Suprapubic skin (tissue), 4 donors: ENCODE measurements around the gene DUS2. TPM values are rescaled to one million over a fixed set of nuclear protein-coding genes. Genes with fewer than 3 reads are reported as not detected.

Source experiments
- DNase-seq, 2 donors: peaks; one replicate each; pipeline ENCODE4 v3.0.0-alpha.2; 2019; ENCODE audit warnings: low spot score in 2 of 2
- H3K27ac ChIP-seq: fragments of 200-600 bp; sonication (generic); one replicate; pipeline ENCODE4 v1.5.1; 2019
- H3K27me3 ChIP-seq: fragments of 200-600 bp; sonication (generic); one replicate; pipeline ENCODE4 v1.5.1; 2019
- H3K36me3 ChIP-seq: fragments of 200-600 bp; sonication (generic); one replicate; pipeline ENCODE4 v1.5.1; 2019
- H3K4me1 ChIP-seq: fragments of 200-600 bp; sonication (generic); one replicate; pipeline ENCODE4 v1.5.1; 2019
- H3K4me3 ChIP-seq: fragments of 200-600 bp; sonication (generic); one replicate; pipeline ENCODE4 v1.5.1; 2019; ENCODE audit warnings: mild to moderate bottlenecking
- H3K9me3 ChIP-seq: fragments of 200-600 bp; sonication (generic); one replicate; pipeline ENCODE4 v1.5.1; 2019
- CTCF ChIP-seq, 2 donors: fragments of 200-600 bp in 1 of 2; fragments of 450-650 bp in 1 of 2; sonication (generic) in 1 of 2; IDR thresholded peaks; one replicate each; pipeline ENCODE4 v1.5.1; 2016 to 2019; ENCODE audit warnings: antibody characterized with exemption in 2 of 2, mild to moderate bottlenecking in 1 of 2, moderate library complexity in 1 of 2
- EP300 ChIP-seq: sonication (generic); formaldehyde crosslinking; IDR thresholded peaks from one replicate; pipeline ENCODE4 v1.6.1; 2017; ENCODE audit warnings: antibody characterized with exemption
- POLR2A ChIP-seq, 2 donors: fragments of 450-650 bp; IDR thresholded peaks; one replicate each; pipeline ENCODE4 v1.6.1; 2017; ENCODE audit warnings: antibody characterized with exemption in 2 of 2, mild to moderate bottlenecking in 2 of 2, moderate library complexity in 2 of 2
- POLR2AphosphoS5 ChIP-seq, 3 donors: sonication (generic); formaldehyde crosslinking; IDR thresholded peaks; one replicate each; pipeline ENCODE4 v1.6.1; 2017; ENCODE audit warnings: antibody characterized with exemption in 3 of 3
- WGBS: methylation state at CpG from one replicate; pipeline ENCODE4 v1.1.5; 2018; 5-methylcytosine and 5-hydroxymethylcytosine counted together
- total RNA-seq, 4 donors: library from RNA; depleted of rRNA; stranded (reverse); fragments of >200 nt; gene quantifications; one replicate each; pipeline ENCODE4 v1.1.0, GENCODE V29; 2016

The DUS2 gene
- total RNA-seq, 4 donors from 2014 or later, result 14.4 to 21.6 (median 15.5) TPM

- no peak overlapping the region for H3K4me3 ChIP-seq
- no peak for TF ChIP-seq EP300
- no peak for TF ChIP-seq POLR2AphosphoS5 (IDR thresholded peaks at IDR 0.05)
- no peak for TF ChIP-seq CTCF (IDR thresholded peaks at IDR 0.05)
- no peak for TF ChIP-seq POLR2A (IDR thresholded peaks at IDR 0.05)
- no peak for DNase-seq
- no peaks in the 10 kb centered on the region for H3K9me3 ChIP-seq
- H3K27me3 ChIP-seq, result no peaks in the 10 kb centered on the region
- H3K27ac ChIP-seq, result peak overlapping the region; percentile 4
- peaks cover 20% of the 10 kb centered on the region for H3K36me3 ChIP-seq
- H3K4me1 ChIP-seq, result peaks cover 69% of the 10 kb centered on the region
Measured at GRCh38 chr16:68081861-68082628, 59.0 kb downstream of the DUS2 start.

GRCh38 chr16:68082629-68083238, 59.6 kb downstream of the DUS2 start:
- H3K36me3 ChIP-seq, result peaks cover 13% of the 10 kb centered on the region
- peak overlapping the region; percentile 4 for H3K27ac ChIP-seq
- DNase-seq, result no peak

GRCh38 chr16:68083239-68083781, 60.2 kb downstream of the DUS2 start:
- TF ChIP-seq EP300, result no peak
- no peak for TF ChIP-seq CTCF (IDR thresholded peaks at IDR 0.05)
- no peak for TF ChIP-seq POLR2AphosphoS5 (IDR thresholded peaks at IDR 0.05)
- TF ChIP-seq POLR2A (IDR thresholded peaks at IDR 0.05), result no peak
- no peaks in the 10 kb centered on the region for H3K9me3 ChIP-seq
- no peaks in the 10 kb centered on the region for H3K27me3 ChIP-seq
- no peak for DNase-seq
- H3K4me3 ChIP-seq, result no peak overlapping the region
- H3K27ac ChIP-seq, result peak overlapping the region; percentile 95
- 84% methylated on average over 4 of the region's 4 CpGs for WGBS
- peaks cover 8% of the 10 kb centered on the region for H3K36me3 ChIP-seq
- peaks cover 80% of the 10 kb centered on the region for H3K4me1 ChIP-seq

More at GRCh38 chr16:68082629-68083238, 59.6 kb downstream of the DUS2 start:
- H3K4me3 ChIP-seq, result no peak overlapping the region
- H3K4me1 ChIP-seq, result peaks cover 76% of the 10 kb centered on the region
- no peaks in the 10 kb centered on the region for H3K27me3 ChIP-seq
- TF ChIP-seq POLR2A (IDR thresholded peaks at IDR 0.05) (no peak), POLR2AphosphoS5 (IDR thresholded peaks at IDR 0.05) (no peak), CTCF (IDR thresholded peaks at IDR 0.05) (no peak), EP300 (no peak)
- 92% methylated on average over 2 of the region's 2 CpGs for WGBS
- no peaks in the 10 kb centered on the region for H3K9me3 ChIP-seq

GRCh38 chr16:68083861-68084503, 60.9 kb downstream of the DUS2 start:
- H3K27me3 ChIP-seq, result no peaks in the 10 kb centered on the region
- no peak for TF ChIP-seq EP300
- TF ChIP-seq POLR2A (IDR thresholded peaks at IDR 0.05), result no peak
- no peak for TF ChIP-seq POLR2AphosphoS5 (IDR thresholded peaks at IDR 0.05)
- TF ChIP-seq CTCF (IDR thresholded peaks at IDR 0.05), result no peak
- DNase-seq, result no peak
- H3K36me3 ChIP-seq, result peaks cover under 1% of the 10 kb centered on the region
- peaks cover 79% of the 10 kb centered on the region for H3K4me1 ChIP-seq
- 39% methylated on average over 15 of the region's 21 CpGs for WGBS
- H3K4me3 ChIP-seq, result peak overlapping the region; percentile 84
- H3K27ac ChIP-seq, result peak overlapping the region; percentile 95
- no peaks in the 10 kb centered on the region for H3K9me3 ChIP-seq
